IMR-90 (cell line): Measurements from ENCODE around the gene ARL6.

Experiments
- MAFK ChIP-seq: IDR thresholded peaks from 2 replicates; pipeline ENCODE4 v1.6.1; 2012; ENCODE audit warnings: low read depth, low read length, improper control_type of control experiment
- MXI1 ChIP-seq: IDR thresholded peaks from 2 replicates; pipeline ENCODE4 v1.6.1; 2012; ENCODE audit warnings: low read depth, mild to moderate bottlenecking, low read length, moderate library complexity, borderline replicate concordance
- TF ChIP-seq, protein P1 (sequence below): conservative IDR thresholded peaks from 2 replicates; pipeline ENCODE4 v1.5.1; 2012; ENCODE audit warnings: mild to moderate bottlenecking, low read depth, low read length, improper control_type of control experiment

DNA sequence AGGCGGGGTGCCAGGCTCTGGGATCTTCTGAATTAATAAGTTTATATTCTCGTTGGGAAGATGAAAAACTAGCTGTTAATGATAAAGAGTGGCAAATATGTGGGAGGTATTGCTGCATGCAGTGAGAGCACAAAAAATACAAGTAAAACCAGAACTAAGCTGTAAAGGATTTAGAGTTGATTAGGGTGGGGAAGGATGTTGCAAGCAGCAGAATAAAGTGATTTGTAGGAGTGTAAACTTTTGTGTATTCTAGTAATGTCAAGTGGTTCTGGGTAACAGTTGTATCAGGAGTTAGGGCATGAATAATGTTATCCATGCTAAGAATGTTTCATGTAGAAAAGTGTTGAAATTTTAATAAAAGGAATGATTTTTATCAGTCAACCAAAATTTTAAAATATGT lies 75.4 kb downstream of the ARL6 start:
- no peak for TF ChIP-seq MXI1
- TF ChIP-seq MAFK = no peak
- TF ChIP-seq, protein P1, sequence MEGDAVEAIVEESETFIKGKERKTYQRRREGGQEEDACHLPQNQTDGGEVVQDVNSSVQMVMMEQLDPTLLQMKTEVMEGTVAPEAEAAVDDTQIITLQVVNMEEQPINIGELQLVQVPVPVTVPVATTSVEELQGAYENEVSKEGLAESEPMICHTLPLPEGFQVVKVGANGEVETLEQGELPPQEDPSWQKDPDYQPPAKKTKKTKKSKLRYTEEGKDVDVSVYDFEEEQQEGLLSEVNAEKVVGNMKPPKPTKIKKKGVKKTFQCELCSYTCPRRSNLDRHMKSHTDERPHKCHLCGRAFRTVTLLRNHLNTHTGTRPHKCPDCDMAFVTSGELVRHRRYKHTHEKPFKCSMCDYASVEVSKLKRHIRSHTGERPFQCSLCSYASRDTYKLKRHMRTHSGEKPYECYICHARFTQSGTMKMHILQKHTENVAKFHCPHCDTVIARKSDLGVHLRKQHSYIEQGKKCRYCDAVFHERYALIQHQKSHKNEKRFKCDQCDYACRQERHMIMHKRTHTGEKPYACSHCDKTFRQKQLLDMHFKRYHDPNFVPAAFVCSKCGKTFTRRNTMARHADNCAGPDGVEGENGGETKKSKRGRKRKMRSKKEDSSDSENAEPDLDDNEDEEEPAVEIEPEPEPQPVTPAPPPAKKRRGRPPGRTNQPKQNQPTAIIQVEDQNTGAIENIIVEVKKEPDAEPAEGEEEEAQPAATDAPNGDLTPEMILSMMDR = no peak
